HG02938 (cell line): Measurements from ENCODE around the gene EPHB3.
A peak's percentile ranks its signal among the peaks of the same experiment; 100 is the strongest.

ENCODE experiments used
- ATAC-seq: cut with Tn5 transposase; IDR thresholded peaks from one replicate; pipeline ENCODE4 v1.9.1; 2021; ENCODE audit warnings: mild to moderate bottlenecking, moderate library complexity; ENCODE audit not compliant: unreplicated experiment

EPHB3 gene

GRCh38 chr3:184543256-184543655 lies 18.3 kb upstream of the EPHB3 start:
- ATAC-seq, result no peak

- peak; percentile 52 for ATAC-seq
Measured at GRCh38 chr3:184543843-184544512, 17.6 kb upstream of the EPHB3 start.

- no peak for ATAC-seq
Measured at GRCh38 chr3:184544513-184544861, 17.1 kb upstream of the EPHB3 start.

- no peak for ATAC-seq
Measured at GRCh38 chr3:184545769-184546168, 15.8 kb upstream of the EPHB3 start.

GRCh38 chr3:184546252-184546651 lies 15.3 kb upstream of the EPHB3 start:
- no peak for ATAC-seq

- no peak for ATAC-seq
Measured at GRCh38 chr3:184549796-184550577, 11.6 kb upstream of the EPHB3 start.

GRCh38 chr3:184551103-184551502 lies 10.5 kb upstream of the EPHB3 start:
- ATAC-seq, result no peak

GRCh38 chr3:184551614-184552256 lies 9.8 kb upstream of the EPHB3 start:
- ATAC-seq, result no peak

GRCh38 chr3:184552296-184552695 lies 9.3 kb upstream of the EPHB3 start:
- no peak for ATAC-seq

- no peak for ATAC-seq
Measured at GRCh38 chr3:184552863-184553262, 8.7 kb upstream of the EPHB3 start.

- ATAC-seq, result no peak
Measured at GRCh38 chr3:184553385-184553784, 8.2 kb upstream of the EPHB3 start.

GRCh38 chr3:184554461-184554860 lies 7.1 kb upstream of the EPHB3 start:
- ATAC-seq, result no peak

GRCh38 chr3:184556582-184557347 lies 4.8 kb upstream of the EPHB3 start:
- ATAC-seq, result no peak

- no peak for ATAC-seq
Measured at GRCh38 chr3:184557348-184557950, 4.1 kb upstream of the EPHB3 start.

- ATAC-seq, result no peak
Measured at GRCh38 chr3:184558726-184559125, 2.9 kb upstream of the EPHB3 start.

- ATAC-seq, result no peak
Measured at GRCh38 chr3:184559336-184559735, 2.2 kb upstream of the EPHB3 start.

- no peak for ATAC-seq
Measured at GRCh38 chr3:184560531-184560930, 1.1 kb upstream of the EPHB3 start.

GRCh38 chr3:184561913-184562877 lies 610 bp downstream of the EPHB3 start:
- ATAC-seq, result no peak

- ATAC-seq, result no peak
Measured at GRCh38 chr3:184562878-184563560, 1.4 kb downstream of the EPHB3 start.
